Measurements from ENCODE around the gene OR6V1.

- TF ChIP-seq POLR2A (IDR thresholded peaks at IDR 0.05) (no peak), CTCF (IDR thresholded peaks at IDR 0.05) (no peak)
Measured at GRCh38 chr7:143046426-143046851, 5.7 kb upstream of the OR6V1 start.
